ENCODE results near the gene ASB1. TPM values are rescaled to one million over a fixed set of nuclear protein-coding genes. Genes with fewer than 3 reads are reported as not detected.

ASB1 gene
- total RNA-seq, 1 experiment from 2014 or later, result 46.0 TPM

DNA sequence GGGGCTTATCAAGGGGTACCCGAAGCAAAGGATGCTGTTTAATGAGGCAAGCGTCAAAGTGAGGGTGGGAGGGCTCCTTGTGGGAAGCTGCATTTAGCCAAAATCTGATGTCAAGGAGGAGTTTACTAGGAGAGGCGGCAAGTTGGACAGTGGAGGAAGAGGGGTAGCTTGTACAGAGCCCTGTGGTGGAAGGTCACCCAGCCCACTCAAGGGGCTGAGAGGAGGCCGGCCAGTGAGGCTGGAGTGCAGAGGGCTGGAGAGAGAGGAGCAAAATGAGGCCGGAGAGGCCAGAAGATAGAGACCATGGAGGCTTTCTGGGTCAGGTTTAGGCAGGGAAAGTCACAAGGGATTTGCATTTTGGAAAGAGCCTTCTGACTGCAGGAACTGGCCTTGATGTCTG is 49.5 kb downstream of the ASB1 start:
- Histone ChIP-seq H2BK12ac (ENCODE audit: insufficient read length, low read depth, low read length) (no peak overlapping the region), H4K8ac (replicated peaks; ENCODE audit: insufficient read length, low read depth, low read length) (no peak overlapping the region), H2AK5ac (ENCODE audit: insufficient read length, low read length) (no peak overlapping the region), H3K14ac (ENCODE audit: insufficient read depth, low read length) (no peak overlapping the region), H4K20me1 (ENCODE audit: control insufficient read depth, insufficient read depth, insufficient read length) (no peaks in the 10 kb centered on the region), H3K4me2 (ENCODE audit: insufficient read depth, insufficient read length, low read length) (no peak overlapping the region), H3K9me3 (ENCODE audit: control insufficient read depth, low read depth, low read length) (no peaks in the 10 kb centered on the region), H2BK5ac (ENCODE audit: insufficient read length, low read length) (no peak overlapping the region), H4K5ac (ENCODE audit: insufficient read length, low read depth, low read length) (no peak overlapping the region), H3K4me1 (ENCODE audit: insufficient read depth, low read length) (0 out of 2 replicates have a peak, but pooled peaks cover 2% of the 10 kb centered on the region), H2BK120ac (ENCODE audit: low read depth, low read length, poor library complexity, severe bottlenecking) (no peak overlapping the region), H3K27ac (ENCODE audit: insufficient read length, low read depth, low read length) (no peak overlapping the region), H3K27me3 (ENCODE audit: insufficient read depth, low read length) (no peaks in the 10 kb centered on the region), H4K91ac (ENCODE audit: insufficient read length, low read depth, low read length) (no peak overlapping the region), H3K79me1 (ENCODE audit: insufficient read depth, low read depth, low read length, poor library complexity, severe bottlenecking) (no peaks in the 10 kb centered on the region), H3T11ph (ENCODE audit: low read length) (no peak overlapping the region), H2BK15ac (ENCODE audit: low read depth, low read length) (no peak overlapping the region), H3K4ac (ENCODE audit: low read depth, low read length) (no peak overlapping the region), H3K79me2 (ENCODE audit: insufficient read depth, low read length) (no peaks in the 10 kb centered on the region), H3K18ac (ENCODE audit: insufficient read length, low read depth, low read length) (no peak overlapping the region), H2AFZ (ENCODE audit: low read length) (no peak overlapping the region), H3K56ac (ENCODE audit: insufficient read length, low read depth, low read length) (no peak overlapping the region), H3K9ac (ENCODE audit: extremely low read depth, insufficient read length, low read length) (no peak overlapping the region), H3K23me2 (ENCODE audit: insufficient read length, low read depth, low read length, poor library complexity, severe bottlenecking) (no peaks in the 10 kb centered on the region), H3K23ac (ENCODE audit: insufficient read length, low read depth, low read length) (no peak overlapping the region), H2BK20ac (ENCODE audit: low read depth, low read length, poor library complexity, severe bottlenecking) (no peak overlapping the region)
- no peak for TF ChIP-seq CTCF (conservative IDR thresholded peaks at IDR 0.05)
- H3K9me3 Mint-ChIP-seq, result peaks cover 38% of the 10 kb centered on the region in 2 experiments
- no peak overlapping the region for H3K4me3 Mint-ChIP-seq
- H3K27me3 Mint-ChIP-seq (ENCODE audit: low read depth), result 0 out of 2 replicates have a peak, but pooled peaks cover 2% of the 10 kb centered on the region
- H3K27ac Mint-ChIP-seq, result no peak overlapping the region
- no peak for DNase-seq
- H3K36me3 Mint-ChIP-seq (ENCODE audit: insufficient read depth in 1 of 3, low read depth in 3 of 3), result peaks cover 4 to 19% (median 4%) of the 10 kb centered on the region in 3 experiments; a peak in 4 of 7 replicates
- WGBS (ENCODE audit: extremely low coverage, insufficient read length, low lambda C conversion rate), result no CpG with 5 or more reads among the region's 5 CpGs
- peaks cover 11 to 14% of the 10 kb centered on the region in 2 experiments for H3K4me1 Mint-ChIP-seq
